Transverse colon (tissue), 4 donors: ENCODE data around the gene SORCS3. TPM values are rescaled to one million over a fixed set of nuclear protein-coding genes. Genes with fewer than 3 reads are reported as not detected.

Experiments used
- DNase-seq: peaks from one replicate; pipeline ENCODE4 v3.0.0-alpha.2; 2019
- H3K27ac ChIP-seq, 4 donors: fragments of 200-600 bp; sonication (generic); 2 replicates each; pipeline ENCODE4 v1.5.1; 2016 to 2018; ENCODE audit warnings: inconsistent platforms in 4 of 4
- H3K27me3 ChIP-seq: fragments of 200-600 bp; sonication (generic); 2 replicates; pipeline ENCODE4 v1.5.1; 2017; ENCODE audit warnings: inconsistent platforms
- H3K36me3 ChIP-seq, 4 donors: fragments of 200-600 bp; sonication (generic); 2 replicates each; pipeline ENCODE4 v1.5.1; 2017 to 2019; ENCODE audit warnings: inconsistent platforms in 4 of 4
- H3K4me1 ChIP-seq, 4 donors: fragments of 200-600 bp; sonication (generic); 2 replicates each; pipeline ENCODE4 v1.5.1; 2017 to 2020; ENCODE audit warnings: inconsistent platforms in 4 of 4
- H3K4me3 ChIP-seq, 4 donors: fragments of 200-600 bp; sonication (generic); 1 replicate in 1 of 4; 2 replicates in 3 of 4; pipeline versions ENCODE4 v1.5.1 to v1.6.1; 2017 to 2019; ENCODE audit warnings: inconsistent platforms in 4 of 4
- H3K9me3 ChIP-seq, 2 donors: fragments of 200-600 bp; sonication (generic); 2 replicates each; pipeline ENCODE4 v1.5.1; 2017 to 2019; ENCODE audit warnings: inconsistent platforms in 2 of 2
- CTCF ChIP-seq, 5 experiments: fragments of 200-600 bp in 3 of 5; fragments of 450-650 bp in 2 of 5; sonication (generic) in 3 of 5; IDR thresholded peaks; 1 replicate in 2 of 5; 2 replicates in 3 of 5; pipeline ENCODE4 v1.5.1; 2016 to 2017; ENCODE audit warnings: antibody characterized with exemption in 5 of 5, inconsistent platforms in 3 of 5, mild to moderate bottlenecking in 2 of 5, moderate library complexity in 1 of 5
- EP300 ChIP-seq: sonication (generic); formaldehyde crosslinking; IDR thresholded peaks from one replicate; pipeline ENCODE4 v1.6.1; 2017; ENCODE audit warnings: antibody characterized with exemption, low read depth
- POLR2A ChIP-seq: fragments of 450-650 bp; IDR thresholded peaks from one replicate; pipeline ENCODE4 v1.6.1; 2016; ENCODE audit warnings: antibody characterized with exemption, mild to moderate bottlenecking, moderate library complexity
- POLR2AphosphoS5 ChIP-seq, 3 donors: sonication (generic); formaldehyde crosslinking; IDR thresholded peaks; one replicate each; pipeline ENCODE4 v1.6.1; 2016; ENCODE audit warnings: antibody characterized with exemption in 3 of 3
- WGBS, 2 donors: methylation state at CpG; one replicate each; pipeline ENCODE4 v1.1.5; 2018; ENCODE audit warnings: low coverage in 1 of 2; 5-methylcytosine and 5-hydroxymethylcytosine counted together
- in situ Hi-C, 4 donors: fragments of 200-750 bp; cut with MboI; loops; one replicate each; pipeline versions ENCODE4 v1.15.0 to v1.15.1; 2017; ENCODE audit warnings: low sequenced_read_pairs in 3 of 4, low pct_ligation_motif_present in 1 of 4, low pct_unique_long_range_greater_than_20kb in 1 of 4
- intact Hi-C: fragments of 100-400 bp; cut with DNase I; formaldehyde crosslinking; loops from one replicate; pipeline ENCODE4 v1.15.1; 2023; ENCODE audit warnings: low total_unique reads
- total RNA-seq, 4 donors: library from RNA; depleted of rRNA; stranded (reverse); fragments of >200 nt; gene quantifications; one replicate each; pipeline ENCODE4 v1.1.0, GENCODE V29; 2016

The SORCS3 gene
- total RNA-seq, 4 donors from 2014 or later: 0.14 to 0.32 TPM; not detected in 2

- intact Hi-C loops: no loop called here
Observed at GRCh38 chr10:104648421-104648820, 7.3 kb downstream of the SORCS3 start.

GRCh38 chr10:104650072-104650471 lies 9.0 kb downstream of the SORCS3 start:
- no peak for DNase-seq
- WGBS, 2 donors: 59 to 60% methylated on average over 1 of the region's 1 CpG
- no peak overlapping the region for H3K27ac ChIP-seq
- intact Hi-C loops (no loop called here), in situ Hi-C loops (no loop called here)
- H3K4me3 ChIP-seq: no peak overlapping the region
- H3K27me3 ChIP-seq: no peaks in the 10 kb centered on the region
- TF ChIP-seq POLR2AphosphoS5 (IDR thresholded peaks at IDR 0.05): no peak
- no peak for TF ChIP-seq CTCF (IDR thresholded peaks at IDR 0.05)
- TF ChIP-seq EP300: no peak
- no peak for TF ChIP-seq POLR2A
- no peaks in the 10 kb centered on the region for H3K36me3 ChIP-seq
- H3K9me3 ChIP-seq: no peaks in the 10 kb centered on the region
- no peaks in the 10 kb centered on the region for H3K4me1 ChIP-seq

More at GRCh38 chr10:104648421-104648820, 7.3 kb downstream of the SORCS3 start:
- Histone ChIP-seq H3K4me3 (no peak overlapping the region), H3K9me3 (no peaks in the 10 kb centered on the region), H3K36me3 (no peaks in the 10 kb centered on the region), H3K27ac (no peak overlapping the region), H3K4me1 (no peaks in the 10 kb centered on the region), H3K27me3 (peaks cover 11% of the 10 kb centered on the region)
- DNase-seq: no peak
- WGBS, 2 donors: 57 to 73% methylated on average over 3 of the region's 3 CpGs
- no peak for TF ChIP-seq EP300
- no peak for TF ChIP-seq CTCF (IDR thresholded peaks at IDR 0.05)
- TF ChIP-seq POLR2A: no peak
- no peak for TF ChIP-seq POLR2AphosphoS5 (IDR thresholded peaks at IDR 0.05)
- in situ Hi-C loops: no loop called here

- Histone ChIP-seq H3K4me3 (no peak overlapping the region), H3K9me3 (no peaks in the 10 kb centered on the region), H3K27ac (no peak overlapping the region), H3K27me3 (no peaks in the 10 kb centered on the region), H3K36me3 (no peaks in the 10 kb centered on the region), H3K4me1 (no peaks in the 10 kb centered on the region)
- no peak for DNase-seq
- WGBS, 2 donors: 40 to 58% methylated on average over 1 to 3 of the region's 3 CpGs
- intact Hi-C loops (no loop called here), in situ Hi-C loops (no loop called here)
- TF ChIP-seq POLR2AphosphoS5 (IDR thresholded peaks at IDR 0.05) (no peak), CTCF (IDR thresholded peaks at IDR 0.05) (no peak), POLR2A (no peak), EP300 (no peak)
Observed at GRCh38 chr10:104650635-104651331, 9.7 kb downstream of the SORCS3 start.

- DNase-seq: no peak
- Histone ChIP-seq H3K4me1 (no peaks in the 10 kb centered on the region), H3K9me3 (no peaks in the 10 kb centered on the region), H3K27ac (no peak overlapping the region), H3K4me3 (no peak overlapping the region), H3K36me3 (no peaks in the 10 kb centered on the region), H3K27me3 (no peaks in the 10 kb centered on the region)
- in situ Hi-C loops (no loop called here), intact Hi-C loops (no loop called here)
- 57 to 60% methylated on average over 2 to 3 of the region's 3 CpGs for WGBS, 2 donors
- TF ChIP-seq CTCF (IDR thresholded peaks at IDR 0.05) (no peak), POLR2A (no peak), EP300 (no peak), POLR2AphosphoS5 (IDR thresholded peaks at IDR 0.05) (no peak)
Observed at GRCh38 chr10:104657036-104657435, 15.9 kb downstream of the SORCS3 start.
